ENCODE results near the gene PSKH1. TPM values are rescaled to one million over a fixed set of nuclear protein-coding genes. Genes with fewer than 3 reads are reported as not detected.

PSKH1 gene
- polyA plus RNA-seq, 1 donor from 2014 or later = 3.8 TPM

- H3K27ac ChIP-seq (ENCODE audit: low read length) = no peak overlapping the region
- H3K79me2 ChIP-seq (replicated peaks; ENCODE audit: insufficient read depth, low read length) = no peaks in the 10 kb centered on the region
- no peak overlapping the region for H3K4me2 ChIP-seq (ENCODE audit: low read length)
- H3K27me3 ChIP-seq (ENCODE audit: insufficient read depth, low read depth, low read length) = peaks cover 29% of the 10 kb centered on the region
- H3F3A ChIP-seq (ENCODE audit: insufficient read depth, low read length, poor library complexity, severe bottlenecking) = no peaks in the 10 kb centered on the region
- no peaks in the 10 kb centered on the region for H3K36me3 ChIP-seq (ENCODE audit: insufficient read depth, low read length)
- TF ChIP-seq EP300 (conservative IDR thresholded peaks at IDR 0.05; ENCODE audit: poor library complexity, severe bottlenecking) = no peak
- no peak for TF ChIP-seq TAF1 (IDR thresholded peaks at IDR 0.05; ENCODE audit: low read depth)
- TF ChIP-seq REST (IDR thresholded peaks at IDR 0.05; ENCODE audit: borderline replicate concordance) = no peak
- TF ChIP-seq SMC3 (conservative IDR thresholded peaks at IDR 0.05; ENCODE audit: poor library complexity) = no peak
- TF ChIP-seq CTCF (IDR thresholded peaks at IDR 0.05; ENCODE audit: poor library complexity, severe bottlenecking) = no peak
- TF ChIP-seq EZH2 (IDR thresholded peaks at IDR 0.05; ENCODE audit: borderline replicate concordance, insufficient read depth, low read length, poor library complexity, severe bottlenecking) = no peak
- no peak for TF ChIP-seq MXI1 (conservative IDR thresholded peaks at IDR 0.05; ENCODE audit: poor library complexity, severe bottlenecking)
- no peak for TF ChIP-seq POLR2AphosphoS5 (IDR thresholded peaks at IDR 0.05)
- TF ChIP-seq RAD21 (conservative IDR thresholded peaks at IDR 0.05) = no peak
- H4K20me1 ChIP-seq (ENCODE audit: insufficient read depth) = no peaks in the 10 kb centered on the region
- no peak overlapping the region for H3K4me3 ChIP-seq (ENCODE audit: low read length)
- no peaks in the 10 kb centered on the region for H3K9me3 ChIP-seq (ENCODE audit: low read length)
- H3K9ac ChIP-seq (ENCODE audit: low read length) = no peak overlapping the region
- no peaks in the 10 kb centered on the region for H3K9me2 ChIP-seq (ENCODE audit: insufficient read depth, low read length)
- no peak overlapping the region for H2AFZ ChIP-seq (ENCODE audit: low read depth, low read length)
Measured at GRCh38 chr16:67967183-67967957, 74.3 kb downstream of the PSKH1 start.

GRCh38 chr16:67967958-67968399 is 74.9 kb downstream of the PSKH1 start:
- no peak overlapping the region for H2AFZ ChIP-seq (ENCODE audit: low read depth, low read length)
- H3K4me3 ChIP-seq (ENCODE audit: low read length) = no peak overlapping the region
- H3K79me2 ChIP-seq (replicated peaks; ENCODE audit: insufficient read depth, low read length) = no peaks in the 10 kb centered on the region
- H3K9me2 ChIP-seq (ENCODE audit: insufficient read depth, low read length) = no peaks in the 10 kb centered on the region
- TF ChIP-seq EP300 (conservative IDR thresholded peaks at IDR 0.05; ENCODE audit: poor library complexity, severe bottlenecking) (no peak), EZH2 (IDR thresholded peaks at IDR 0.05; ENCODE audit: borderline replicate concordance, insufficient read depth, low read length, poor library complexity, severe bottlenecking) (no peak), SMC3 (conservative IDR thresholded peaks at IDR 0.05; ENCODE audit: poor library complexity) (no peak), MXI1 (conservative IDR thresholded peaks at IDR 0.05; ENCODE audit: poor library complexity, severe bottlenecking) (no peak), CTCF (IDR thresholded peaks at IDR 0.05; ENCODE audit: poor library complexity, severe bottlenecking) (no peak), POLR2AphosphoS5 (IDR thresholded peaks at IDR 0.05) (no peak), TAF1 (IDR thresholded peaks at IDR 0.05; ENCODE audit: low read depth) (no peak), RAD21 (conservative IDR thresholded peaks at IDR 0.05) (no peak), REST (IDR thresholded peaks at IDR 0.05; ENCODE audit: borderline replicate concordance) (no peak)
- no peaks in the 10 kb centered on the region for H3F3A ChIP-seq (ENCODE audit: insufficient read depth, low read length, poor library complexity, severe bottlenecking)
- no peak overlapping the region for H3K27ac ChIP-seq (ENCODE audit: low read length)
- no peaks in the 10 kb centered on the region for H3K9me3 ChIP-seq (ENCODE audit: low read length)
- no peak overlapping the region for H3K4me2 ChIP-seq (ENCODE audit: low read length)
- no peak overlapping the region for H3K9ac ChIP-seq (ENCODE audit: low read length)
- H3K36me3 ChIP-seq (ENCODE audit: insufficient read depth, low read length) = no peaks in the 10 kb centered on the region
- H4K20me1 ChIP-seq (ENCODE audit: insufficient read depth) = no peaks in the 10 kb centered on the region
- peaks cover 29% of the 10 kb centered on the region for H3K27me3 ChIP-seq (ENCODE audit: insufficient read depth, low read depth, low read length)
